Natural killer cell (primary cell): ENCODE results near the gene ITPR1. TPM values are rescaled to one million over a fixed set of nuclear protein-coding genes. Genes with fewer than 3 reads are reported as not detected.

ENCODE experiments used
- ATAC-seq, 3 donors: fragments of 150-1000 bp in 2 of 3; fragments of 200-7000 bp in 1 of 3; cut with Tn5 transposase; 1 replicate in 1 of 3; 2 replicates in 2 of 3; pipeline ENCODE4 v1.10.0; 2021; ENCODE audit warnings: mild to moderate bottlenecking in 2 of 3, moderate library complexity in 2 of 3
- DNase-seq, 2 donors: peaks; one replicate each; pipeline versions ENCODE4 v3.0.0 to v3.0.0-alpha.2; 2013 to 2021; ENCODE audit warnings: mixed read lengths in 1 of 2
- H3K27ac ChIP-seq: one replicate; pipeline ENCODE4 v1.5.1; 2013; ENCODE audit warnings: mild to moderate bottlenecking, low read length
- H3K27me3 ChIP-seq: one replicate; pipeline ENCODE4 v1.6.1; 2013; ENCODE audit warnings: low read length; ENCODE audit not compliant: control insufficient read depth, insufficient read depth
- H3K36me3 ChIP-seq: one replicate; pipeline ENCODE4 v1.6.1; 2013; ENCODE audit warnings: low read length; ENCODE audit not compliant: control insufficient read depth, insufficient read depth
- H3K4me1 ChIP-seq: one replicate; pipeline ENCODE4 v1.6.1; 2013; ENCODE audit warnings: low read length; ENCODE audit not compliant: control insufficient read depth, insufficient read depth
- H3K4me3 ChIP-seq: one replicate; pipeline ENCODE4 v1.5.1; 2013; ENCODE audit warnings: low read length
- H3K9me3 ChIP-seq: one replicate; pipeline ENCODE4 v1.6.1; 2013; ENCODE audit warnings: low read length; ENCODE audit not compliant: control insufficient read depth, insufficient read depth
- H3K27ac Mint-ChIP-seq, 2 donors: one replicate each; pipeline ENCODE4 v1.8.0; 2022; ENCODE audit warnings: mild to moderate bottlenecking in 2 of 2, mixed read lengths in 2 of 2, moderate library complexity in 1 of 2
- H3K27me3 Mint-ChIP-seq, 2 donors: one replicate each; pipeline ENCODE4 v1.8.0; 2022; ENCODE audit warnings: low read depth in 2 of 2, mixed read lengths in 2 of 2
- H3K36me3 Mint-ChIP-seq: one replicate; pipeline ENCODE4 v1.8.0; 2022; ENCODE audit warnings: mixed read lengths
- H3K4me1 Mint-ChIP-seq, 2 donors: one replicate each; pipeline ENCODE4 v1.8.0; 2022; ENCODE audit warnings: mixed read lengths in 2 of 2
- H3K4me3 Mint-ChIP-seq: one replicate; pipeline ENCODE4 v1.8.0; 2022; ENCODE audit warnings: mild to moderate bottlenecking, moderate library complexity, mixed read lengths
- H3K9me3 Mint-ChIP-seq, 2 donors: one replicate each; pipeline ENCODE4 v1.8.0; 2022; ENCODE audit warnings: mixed read lengths in 2 of 2
- WGBS: methylation state at CpG from one replicate; pipeline ENCODE4 v1.1.7; 2013; ENCODE audit warnings: missing lambda C conversion rate; ENCODE audit not compliant: insufficient coverage; 5-methylcytosine and 5-hydroxymethylcytosine counted together
- intact Hi-C: fragments of 100-400 bp; cut with micrococcal nuclease; formaldehyde crosslinking; loops from one replicate; pipeline ENCODE4 v1.14.2; 2022
- total RNA-seq, 4 donors: library from RNA; stranded (reverse); fragments of 120-200 nt in 1 of 4; gene quantifications; one replicate each; pipeline versions ENCODE4 v1.2.3 to v1.2.4, GENCODE V29; 2013 to 2022
- TF ChIP-seq, protein P1 (sequence below): fragments of 200-600 bp; IDR thresholded peaks from one replicate; pipeline ENCODE4 v1.8.0; 2022; ENCODE audit warnings: antibody characterized with exemption

The ITPR1 gene
- total RNA-seq, 3 donors from 2014 or later (not counting 1 experiment from before 2014, with no cell fraction given): 86.7 to 123 (median 94.8) TPM

GRCh38 chr3:4536260-4536659 is 43.1 kb downstream of the ITPR1 start:
- no peaks in the 10 kb centered on the region for H3K36me3 Mint-ChIP-seq
- H3K4me3 ChIP-seq: no peak overlapping the region
- H3K27ac ChIP-seq: no peak overlapping the region
- no peaks in the 10 kb centered on the region for H3K27me3 Mint-ChIP-seq
- intact Hi-C loops: no loop called here
- no peak overlapping the region for H3K4me3 Mint-ChIP-seq
- no peak for DNase-seq
- 90% methylated on average over 1 of the region's 1 CpG for WGBS
- no peak for ATAC-seq
- H3K36me3 ChIP-seq: no peaks in the 10 kb centered on the region
- H3K4me1 Mint-ChIP-seq: peaks cover 22 to 52% of the 10 kb centered on the region in 2 donors
- peaks cover 3% of the 10 kb centered on the region for H3K9me3 ChIP-seq
- TF ChIP-seq, protein P1, sequence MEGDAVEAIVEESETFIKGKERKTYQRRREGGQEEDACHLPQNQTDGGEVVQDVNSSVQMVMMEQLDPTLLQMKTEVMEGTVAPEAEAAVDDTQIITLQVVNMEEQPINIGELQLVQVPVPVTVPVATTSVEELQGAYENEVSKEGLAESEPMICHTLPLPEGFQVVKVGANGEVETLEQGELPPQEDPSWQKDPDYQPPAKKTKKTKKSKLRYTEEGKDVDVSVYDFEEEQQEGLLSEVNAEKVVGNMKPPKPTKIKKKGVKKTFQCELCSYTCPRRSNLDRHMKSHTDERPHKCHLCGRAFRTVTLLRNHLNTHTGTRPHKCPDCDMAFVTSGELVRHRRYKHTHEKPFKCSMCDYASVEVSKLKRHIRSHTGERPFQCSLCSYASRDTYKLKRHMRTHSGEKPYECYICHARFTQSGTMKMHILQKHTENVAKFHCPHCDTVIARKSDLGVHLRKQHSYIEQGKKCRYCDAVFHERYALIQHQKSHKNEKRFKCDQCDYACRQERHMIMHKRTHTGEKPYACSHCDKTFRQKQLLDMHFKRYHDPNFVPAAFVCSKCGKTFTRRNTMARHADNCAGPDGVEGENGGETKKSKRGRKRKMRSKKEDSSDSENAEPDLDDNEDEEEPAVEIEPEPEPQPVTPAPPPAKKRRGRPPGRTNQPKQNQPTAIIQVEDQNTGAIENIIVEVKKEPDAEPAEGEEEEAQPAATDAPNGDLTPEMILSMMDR: no peak
- no peaks in the 10 kb centered on the region for H3K27me3 ChIP-seq
- H3K9me3 Mint-ChIP-seq: peaks cover 0 to 4% of the 10 kb centered on the region in 2 donors
- no peaks in the 10 kb centered on the region for H3K4me1 ChIP-seq
- no peak overlapping the region for H3K27ac Mint-ChIP-seq

DNA sequence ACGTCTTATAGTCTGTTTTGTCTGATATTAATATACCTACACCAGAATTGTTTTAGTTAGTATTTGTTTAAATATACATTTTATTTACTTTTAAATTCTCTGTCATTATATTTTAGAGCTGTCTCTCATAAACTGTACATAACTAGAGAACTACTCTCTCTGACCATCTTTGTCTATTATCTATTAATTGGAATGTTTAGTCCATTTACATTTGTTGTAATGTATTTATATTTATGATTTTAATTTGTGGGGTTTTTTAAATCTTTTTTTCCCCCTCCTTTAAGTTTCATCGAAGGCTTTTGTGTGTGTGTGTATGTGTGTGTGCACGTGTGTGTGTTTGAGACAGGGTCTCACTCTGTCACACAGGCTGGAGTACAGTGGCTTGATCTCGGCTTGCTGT is 47.1 kb downstream of the ITPR1 start:
- no peak for ATAC-seq
- H3K4me3 ChIP-seq: no peak overlapping the region
- peaks cover 3% of the 10 kb centered on the region for H3K9me3 ChIP-seq
- TF ChIP-seq, protein P1: no peak
- 100% methylated on average over 2 of the region's 4 CpGs for WGBS
- H3K4me1 ChIP-seq: no peaks in the 10 kb centered on the region
- intact Hi-C loops: no loop called here
- Mint-ChIP-seq H3K27ac (no peak overlapping the region), H3K4me1 (peaks cover 25 to 39% of the 10 kb centered on the region in 2 donors), H3K27me3 (no peaks in the 10 kb centered on the region), H3K9me3 (peaks cover 0 to 4% of the 10 kb centered on the region in 2 donors), H3K36me3 (no peaks in the 10 kb centered on the region), H3K4me3 (no peak overlapping the region)
- no peak overlapping the region for H3K27ac ChIP-seq
- H3K36me3 ChIP-seq: no peaks in the 10 kb centered on the region
- DNase-seq: no peak
- no peaks in the 10 kb centered on the region for H3K27me3 ChIP-seq

DNA sequence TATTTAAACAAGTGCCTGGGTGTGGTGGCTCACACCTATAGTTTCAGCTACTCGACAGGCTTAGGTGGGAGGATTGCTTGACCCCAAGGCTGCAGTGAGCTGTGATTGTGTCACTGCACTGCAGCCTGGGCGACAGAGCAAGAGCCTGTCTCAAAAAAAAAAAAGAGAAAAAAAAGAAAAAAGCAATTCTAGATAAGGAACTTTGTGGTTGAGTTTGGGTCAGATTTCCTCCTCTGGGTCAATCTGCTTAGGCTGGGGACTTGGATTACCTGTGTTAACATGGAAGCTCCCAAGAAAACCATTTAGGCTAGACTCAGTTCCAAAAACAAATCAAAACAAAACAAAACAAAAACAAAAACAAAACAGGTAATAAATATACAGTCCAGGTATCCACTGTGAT is 50.0 kb downstream of the ITPR1 start:
- Histone ChIP-seq H3K36me3 (no peaks in the 10 kb centered on the region), H3K27me3 (no peaks in the 10 kb centered on the region), H3K4me1 (no peaks in the 10 kb centered on the region), H3K9me3 (no peaks in the 10 kb centered on the region), H3K4me3 (no peak overlapping the region), H3K27ac (no peak overlapping the region)
- WGBS: 45% methylated on average over 2 of the region's 2 CpGs
- H3K4me3 Mint-ChIP-seq: no peak overlapping the region
- TF ChIP-seq, protein P1: no peak
- DNase-seq: no peak
- H3K27me3 Mint-ChIP-seq: no peaks in the 10 kb centered on the region
- peaks cover 25% of the 10 kb centered on the region in 2 donors for H3K4me1 Mint-ChIP-seq
- no peak for ATAC-seq
- intact Hi-C loops: no loop called here
- peaks cover 0 to 2% of the 10 kb centered on the region in 2 donors for H3K9me3 Mint-ChIP-seq
- no peak overlapping the region for H3K27ac Mint-ChIP-seq
- no peaks in the 10 kb centered on the region for H3K36me3 Mint-ChIP-seq
